Cardiac muscle cell (in vitro differentiated cells and primary cell): ENCODE results near the gene ZFAND6. TPM values are rescaled to one million over a fixed set of nuclear protein-coding genes. Genes with fewer than 3 reads are reported as not detected.
"Not testable (repeated sequence)": the region's sequence is repeated elsewhere in the genome, so short reads cannot be mapped to it uniquely, and the experiment has no call there.

Experiments
- DNase-seq, 2 donors: peaks; one replicate each; pipeline versions ENCODE4 v3.0.0 to v3.0.0-alpha.2; 2010 to 2017; ENCODE audit warnings: low read depth in 1 of 2, low spot score in 1 of 2
- H3K27ac ChIP-seq: fragments of 200-600 bp; sonication (generic); 2 replicates; pipeline ENCODE4 v1.5.1; 2016
- H3K27me3 ChIP-seq: fragments of 200-600 bp; sonication (generic); 2 replicates; pipeline ENCODE4 v1.6.0; 2016; ENCODE audit warnings: control low read depth
- H3K36me3 ChIP-seq: fragments of 200-600 bp; sonication (generic); 2 replicates; pipeline ENCODE4 v1.5.1; 2016; ENCODE audit warnings: control low read depth
- H3K4me1 ChIP-seq: fragments of 200-600 bp; sonication (generic); 2 replicates; pipeline ENCODE4 v1.8.1; 2017; ENCODE audit warnings: low read depth, mild to moderate bottlenecking, mixed run types
- H3K4me3 ChIP-seq: fragments of 200-600 bp; sonication (generic); 2 replicates; pipeline ENCODE4 v1.5.1; 2016; ENCODE audit warnings: mild to moderate bottlenecking
- H3K9me3 ChIP-seq: fragments of 200-600 bp; sonication (generic); 2 replicates; pipeline ENCODE4 v1.5.1; 2017; ENCODE audit warnings: low read depth, mild to moderate bottlenecking, control low read depth
- polyA plus RNA-seq: library from polyadenylated mRNA; unstranded; fragments of >200 nt; fragmentation: Nextera tagmentation; extraction: Ambion mirVana; gene quantifications from 2 replicates; pipeline ENCODE4 v1.2.1, GENCODE V29; 2016
- total RNA-seq: library from RNA; depleted of rRNA; stranded (reverse); fragments of >200 nt; gene quantifications from 2 replicates; pipeline ENCODE4 v1.2.3, GENCODE V29; 2016
- TF ChIP-seq, protein P1 (sequence below): IDR thresholded peaks from 2 replicates; pipeline ENCODE4 v1.5.1; 2012; ENCODE audit warnings: low read depth, mild to moderate bottlenecking, low read length

ZFAND6 gene
- total and polyA plus RNA-seq, 2 experiments from 2014 or later = 195 to 253 TPM

DNA sequence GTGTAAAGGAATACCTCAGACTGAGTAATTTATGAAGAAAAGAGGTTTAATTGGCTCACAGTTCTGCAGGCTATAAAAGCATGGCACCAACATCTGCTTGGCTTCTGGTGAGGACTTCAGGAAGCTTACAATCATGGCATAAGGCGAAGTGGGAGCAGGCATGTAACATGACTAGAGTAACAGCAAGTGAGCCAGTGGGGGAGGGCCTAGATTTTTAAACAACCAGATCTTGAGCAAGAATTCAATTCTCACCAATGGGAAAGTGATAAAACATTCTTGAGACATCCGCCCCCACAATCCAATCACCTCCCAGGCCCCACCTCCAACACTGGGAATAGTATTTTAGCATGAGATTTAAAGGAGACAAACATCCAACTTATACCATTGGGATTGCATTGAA is 44.3 kb upstream of the ZFAND6 start:
- Histone ChIP-seq H3K9me3 (no peaks in the 10 kb centered on the region), H3K4me1 (no peaks in the 10 kb centered on the region), H3K27ac (no peak overlapping the region), H3K27me3 (no peaks in the 10 kb centered on the region), H3K36me3 (no peaks in the 10 kb centered on the region), H3K4me3 (no peak overlapping the region)
- peak in 1 of 2 donors; percentile 3 for DNase-seq
- TF ChIP-seq, protein P1, sequence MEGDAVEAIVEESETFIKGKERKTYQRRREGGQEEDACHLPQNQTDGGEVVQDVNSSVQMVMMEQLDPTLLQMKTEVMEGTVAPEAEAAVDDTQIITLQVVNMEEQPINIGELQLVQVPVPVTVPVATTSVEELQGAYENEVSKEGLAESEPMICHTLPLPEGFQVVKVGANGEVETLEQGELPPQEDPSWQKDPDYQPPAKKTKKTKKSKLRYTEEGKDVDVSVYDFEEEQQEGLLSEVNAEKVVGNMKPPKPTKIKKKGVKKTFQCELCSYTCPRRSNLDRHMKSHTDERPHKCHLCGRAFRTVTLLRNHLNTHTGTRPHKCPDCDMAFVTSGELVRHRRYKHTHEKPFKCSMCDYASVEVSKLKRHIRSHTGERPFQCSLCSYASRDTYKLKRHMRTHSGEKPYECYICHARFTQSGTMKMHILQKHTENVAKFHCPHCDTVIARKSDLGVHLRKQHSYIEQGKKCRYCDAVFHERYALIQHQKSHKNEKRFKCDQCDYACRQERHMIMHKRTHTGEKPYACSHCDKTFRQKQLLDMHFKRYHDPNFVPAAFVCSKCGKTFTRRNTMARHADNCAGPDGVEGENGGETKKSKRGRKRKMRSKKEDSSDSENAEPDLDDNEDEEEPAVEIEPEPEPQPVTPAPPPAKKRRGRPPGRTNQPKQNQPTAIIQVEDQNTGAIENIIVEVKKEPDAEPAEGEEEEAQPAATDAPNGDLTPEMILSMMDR = no peak

DNA sequence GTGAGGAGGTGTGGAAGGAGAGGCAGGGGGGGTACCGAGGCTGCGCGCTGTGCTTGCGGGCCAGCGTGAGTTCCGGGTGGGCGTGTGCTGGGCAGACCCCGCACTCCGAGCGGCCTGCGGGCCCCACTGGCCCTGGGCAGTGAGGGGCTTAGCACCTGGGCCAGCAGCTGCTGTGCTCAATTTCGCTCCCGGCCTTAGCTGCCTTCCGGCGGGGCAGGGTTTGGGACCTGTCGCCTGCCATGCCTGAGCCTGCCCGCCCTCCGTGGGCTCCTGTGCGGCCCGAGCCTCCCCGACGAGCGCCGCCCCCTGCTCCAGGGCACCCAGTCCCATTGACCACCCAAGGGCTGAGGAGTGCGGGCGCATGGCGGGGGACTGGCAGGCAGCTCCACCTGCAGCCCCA is 43.0 kb upstream of the ZFAND6 start:
- H3K27me3 ChIP-seq, H3K27ac ChIP-seq, H3K4me1 ChIP-seq, DNase-seq, H3K4me3 ChIP-seq, H3K36me3 ChIP-seq, H3K9me3 ChIP-seq: not testable (repeated sequence)

DNA sequence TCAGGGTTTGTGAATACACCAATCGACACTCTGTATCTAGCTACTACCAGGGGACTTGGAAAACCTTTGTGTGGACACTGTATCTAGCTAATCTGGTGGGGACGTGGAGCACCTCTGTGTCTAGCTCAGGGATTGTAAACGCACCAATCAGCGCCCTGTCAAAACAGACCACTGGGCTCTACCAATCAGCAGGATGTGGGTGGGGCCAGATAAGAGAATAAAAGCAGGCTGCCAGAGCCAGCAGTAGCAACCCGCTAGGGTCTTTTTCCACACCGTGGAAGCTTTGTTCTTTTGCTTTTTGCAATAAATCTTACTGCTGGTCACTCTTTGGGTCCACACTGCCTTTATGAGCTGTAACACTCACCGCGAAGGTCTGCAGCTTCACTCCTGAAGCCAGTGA is 42.3 kb upstream of the ZFAND6 start:
- not testable (repeated sequence) for H3K36me3 ChIP-seq, H3K27ac ChIP-seq, H3K27me3 ChIP-seq, H3K4me1 ChIP-seq, H3K9me3 ChIP-seq, DNase-seq, H3K4me3 ChIP-seq

DNA sequence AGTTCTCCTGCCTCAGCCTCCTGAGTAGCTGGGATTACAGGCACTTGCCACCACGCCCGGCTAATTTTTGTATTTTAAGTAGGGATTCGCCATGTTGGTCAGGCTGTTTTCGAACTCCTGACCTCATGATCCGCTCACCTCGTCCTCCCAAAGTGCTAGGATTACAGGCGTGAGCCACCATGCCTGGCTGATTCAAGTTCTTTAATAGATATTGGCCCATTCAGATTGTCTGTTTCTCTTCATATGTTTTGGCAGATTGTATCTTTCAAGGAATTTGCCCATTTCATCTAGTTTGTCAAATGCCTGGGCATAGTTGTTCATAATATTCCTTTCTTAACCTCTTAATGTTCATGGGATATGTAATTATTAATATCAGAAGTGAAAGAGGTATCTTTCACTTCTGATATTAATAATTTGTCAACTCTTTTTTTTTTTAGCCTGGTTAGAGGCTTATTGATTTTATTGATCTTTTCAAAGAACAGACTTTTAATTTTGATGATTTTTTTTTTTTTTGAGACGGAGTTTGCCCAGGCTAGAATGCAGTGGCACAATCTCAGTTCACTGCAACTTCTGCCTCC is 40.2 kb upstream of the ZFAND6 start:
- H3K4me1 ChIP-seq = no peaks in the 10 kb centered on the region
- DNase-seq = no peak
- TF ChIP-seq, protein P1 = no peak
- no peaks in the 10 kb centered on the region for H3K27me3 ChIP-seq
- H3K36me3 ChIP-seq = no peaks in the 10 kb centered on the region
- no peaks in the 10 kb centered on the region for H3K9me3 ChIP-seq
- H3K4me3 ChIP-seq = no peak overlapping the region
- no peak overlapping the region for H3K27ac ChIP-seq

DNA sequence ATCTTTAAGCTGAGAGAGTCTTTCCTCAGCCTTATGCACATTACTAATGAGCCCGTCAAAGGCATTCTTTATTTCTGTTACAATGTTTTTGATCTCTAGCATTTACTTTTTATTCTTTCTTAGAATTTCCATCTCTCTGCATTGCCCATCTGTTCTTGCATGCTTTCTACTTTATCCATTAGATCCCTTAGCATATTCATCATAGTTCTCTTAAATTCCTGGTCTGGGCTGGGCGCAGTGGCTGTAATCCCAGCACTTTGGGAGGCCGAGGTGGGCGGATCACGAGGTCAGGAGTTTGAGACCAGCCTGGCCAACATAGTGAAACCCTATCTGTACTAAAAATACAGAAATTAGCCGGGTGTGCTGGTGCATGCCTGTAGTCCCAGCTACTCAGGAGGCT is 39.3 kb upstream of the ZFAND6 start:
- not testable (repeated sequence) for H3K9me3 ChIP-seq, H3K27me3 ChIP-seq, H3K36me3 ChIP-seq, H3K4me3 ChIP-seq, H3K4me1 ChIP-seq, DNase-seq, H3K27ac ChIP-seq

DNA sequence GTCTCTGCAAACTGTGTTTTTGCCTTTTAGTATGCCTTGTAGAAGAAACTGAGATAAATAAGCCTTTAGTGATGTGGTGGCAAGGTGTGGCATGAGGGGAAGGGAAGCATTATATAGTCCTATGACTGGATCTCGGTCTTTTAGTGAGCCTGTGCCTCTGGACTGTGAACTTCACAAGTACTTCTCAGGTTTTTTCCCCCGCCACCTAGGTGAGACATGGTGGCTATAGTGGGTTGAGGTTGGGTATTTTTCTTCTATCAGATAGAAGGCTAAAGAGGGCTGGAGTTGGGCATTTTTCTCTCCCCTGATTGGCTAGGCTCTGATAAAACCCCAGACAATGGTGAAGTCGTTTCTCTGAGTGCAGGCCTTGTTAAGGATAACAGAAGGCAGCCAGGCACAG is 38.7 kb upstream of the ZFAND6 start:
- DNase-seq = no peak
- H3K27me3 ChIP-seq = no peaks in the 10 kb centered on the region
- H3K36me3 ChIP-seq = no peaks in the 10 kb centered on the region
- no peak overlapping the region for H3K27ac ChIP-seq
- no peak overlapping the region for H3K4me3 ChIP-seq
- H3K9me3 ChIP-seq = no peaks in the 10 kb centered on the region
- no peaks in the 10 kb centered on the region for H3K4me1 ChIP-seq
- TF ChIP-seq, protein P1 = no peak

DNA sequence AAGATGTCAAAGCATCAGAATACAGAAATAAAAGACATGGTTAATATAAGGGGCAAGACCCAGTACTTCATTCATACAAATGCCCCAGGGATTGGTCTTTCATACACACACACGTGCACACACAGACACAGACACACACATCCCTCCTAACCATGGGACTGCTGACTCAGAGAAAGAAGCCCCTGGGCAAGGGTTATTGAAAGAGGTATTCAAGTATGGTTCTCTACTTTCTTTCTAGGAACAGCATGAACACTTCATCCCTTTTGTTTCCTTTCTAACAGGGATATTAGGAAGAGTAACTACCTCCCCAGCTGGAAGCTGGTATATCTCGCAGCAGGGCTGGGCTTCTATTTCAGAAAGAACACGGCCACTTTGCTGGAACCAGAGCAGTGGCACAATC is 33.2 kb upstream of the ZFAND6 start:
- H3K36me3 ChIP-seq = no peaks in the 10 kb centered on the region
- TF ChIP-seq, protein P1 = no peak
- DNase-seq = no peak
- no peak overlapping the region for H3K27ac ChIP-seq
- no peaks in the 10 kb centered on the region for H3K4me1 ChIP-seq
- H3K27me3 ChIP-seq = no peaks in the 10 kb centered on the region
- no peaks in the 10 kb centered on the region for H3K9me3 ChIP-seq
- no peak overlapping the region for H3K4me3 ChIP-seq
